ENCODE data around the gene VIPR1.

The VIPR1 gene

GRCh38 chr3:42535981-42536784 lies 33.7 kb downstream of the VIPR1 start:
- Histone ChIP-seq H3K9ac (no peak overlapping the region), H3K4me1 (ENCODE audit: low read depth, poor library complexity, severe bottlenecking) (no peaks in the 10 kb centered on the region), H3K4me2 (no peak overlapping the region), H3K36me3 (ENCODE audit: insufficient read depth) (no peaks in the 10 kb centered on the region), H4K20me1 (ENCODE audit: insufficient read depth) (no peaks in the 10 kb centered on the region), H3K4me3 (IDR thresholded peaks at IDR 0.05; ENCODE audit: insufficient read depth, low read depth, low read length) (no peak overlapping the region), H3K27me3 (ENCODE audit: insufficient read depth, low read depth) (no peaks in the 10 kb centered on the region), H2AFZ (ENCODE audit: low read depth) (no peak overlapping the region), H3K27ac (no peak overlapping the region), H3K79me2 (ENCODE audit: insufficient read depth, low read depth) (no peaks in the 10 kb centered on the region)
- TF ChIP-seq, protein P1, sequence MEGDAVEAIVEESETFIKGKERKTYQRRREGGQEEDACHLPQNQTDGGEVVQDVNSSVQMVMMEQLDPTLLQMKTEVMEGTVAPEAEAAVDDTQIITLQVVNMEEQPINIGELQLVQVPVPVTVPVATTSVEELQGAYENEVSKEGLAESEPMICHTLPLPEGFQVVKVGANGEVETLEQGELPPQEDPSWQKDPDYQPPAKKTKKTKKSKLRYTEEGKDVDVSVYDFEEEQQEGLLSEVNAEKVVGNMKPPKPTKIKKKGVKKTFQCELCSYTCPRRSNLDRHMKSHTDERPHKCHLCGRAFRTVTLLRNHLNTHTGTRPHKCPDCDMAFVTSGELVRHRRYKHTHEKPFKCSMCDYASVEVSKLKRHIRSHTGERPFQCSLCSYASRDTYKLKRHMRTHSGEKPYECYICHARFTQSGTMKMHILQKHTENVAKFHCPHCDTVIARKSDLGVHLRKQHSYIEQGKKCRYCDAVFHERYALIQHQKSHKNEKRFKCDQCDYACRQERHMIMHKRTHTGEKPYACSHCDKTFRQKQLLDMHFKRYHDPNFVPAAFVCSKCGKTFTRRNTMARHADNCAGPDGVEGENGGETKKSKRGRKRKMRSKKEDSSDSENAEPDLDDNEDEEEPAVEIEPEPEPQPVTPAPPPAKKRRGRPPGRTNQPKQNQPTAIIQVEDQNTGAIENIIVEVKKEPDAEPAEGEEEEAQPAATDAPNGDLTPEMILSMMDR (conservative IDR thresholded peaks at IDR 0.05; ENCODE audit: low read depth, low read length): peak; percentile 47

DNA sequence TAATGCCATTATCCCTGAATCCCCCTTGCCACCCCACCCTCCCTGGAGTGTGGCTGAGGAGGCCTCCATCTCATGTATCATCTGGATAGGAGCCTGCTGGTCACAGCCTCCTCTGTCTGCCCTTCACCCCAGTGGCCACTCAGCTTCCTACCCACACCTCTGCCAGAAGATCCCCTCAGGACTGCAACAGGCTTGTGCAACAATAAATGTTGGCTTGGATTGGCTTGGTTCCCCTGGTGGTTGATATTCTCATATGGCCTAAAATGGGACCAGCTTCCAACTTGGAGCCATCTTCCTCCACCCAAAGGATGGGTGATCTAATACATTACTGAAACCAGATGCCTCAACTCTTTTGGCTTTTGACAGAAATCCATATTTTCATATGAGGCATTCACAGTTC lies 34.9 kb downstream of the VIPR1 start:
- no peaks in the 10 kb centered on the region for H3K4me1 ChIP-seq (ENCODE audit: low read depth, poor library complexity, severe bottlenecking)
- H3K4me3 ChIP-seq (IDR thresholded peaks at IDR 0.05; ENCODE audit: insufficient read depth, low read depth, low read length): no peak overlapping the region

DNA sequence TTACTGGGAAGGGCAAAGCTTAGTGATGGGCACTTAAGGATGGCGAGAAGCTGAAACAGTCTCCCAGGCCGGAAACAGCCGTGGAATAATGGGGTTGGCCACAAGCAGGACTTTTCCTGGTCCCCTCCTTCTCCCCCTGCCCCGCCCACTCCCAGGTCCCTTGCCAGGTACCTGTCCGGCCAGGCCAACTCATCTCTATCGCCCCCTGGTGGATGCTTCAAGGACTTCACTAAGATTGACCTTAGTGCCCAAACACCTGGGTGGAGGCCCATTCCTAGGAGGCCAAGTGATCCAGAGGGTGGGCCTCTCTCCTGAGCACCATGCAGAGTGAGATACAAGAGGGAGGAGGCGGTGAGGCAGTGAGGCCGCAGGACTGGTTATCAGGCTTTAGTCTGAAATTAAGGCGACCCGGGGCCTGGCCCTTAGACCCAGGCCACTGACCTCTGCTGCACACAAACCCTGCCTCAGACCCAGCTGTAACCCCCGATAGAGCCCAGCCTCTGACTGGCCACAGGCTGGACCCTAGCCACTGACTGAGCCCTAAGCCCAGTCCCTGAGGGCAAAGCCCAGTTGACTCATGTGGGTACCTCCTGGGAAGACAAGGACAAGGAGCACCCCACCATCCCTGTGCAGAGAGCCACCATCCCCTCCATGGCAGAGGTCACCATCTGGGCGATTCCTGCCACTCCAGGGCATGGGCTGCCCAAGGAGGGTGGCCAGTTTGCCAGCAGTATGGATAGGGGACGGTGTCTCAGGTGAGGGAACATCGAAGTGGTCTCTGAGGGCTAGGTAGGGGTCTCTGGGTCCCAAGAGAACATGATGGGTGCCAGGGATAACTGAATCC lies 37.6 kb downstream of the VIPR1 start:
- H3K9ac ChIP-seq: no peak overlapping the region
- H3K4me2 ChIP-seq: no peak overlapping the region
- no peaks in the 10 kb centered on the region for H3K27me3 ChIP-seq (ENCODE audit: insufficient read depth, low read depth)
- no peak overlapping the region for H3K27ac ChIP-seq
- TF ChIP-seq, protein P1 (conservative IDR thresholded peaks at IDR 0.05; ENCODE audit: low read depth, low read length): peak; percentile 77
- no peaks in the 10 kb centered on the region for H4K20me1 ChIP-seq (ENCODE audit: insufficient read depth)
- no peak overlapping the region for H3K4me3 ChIP-seq (IDR thresholded peaks at IDR 0.05; ENCODE audit: insufficient read depth, low read depth, low read length)
- H3K79me2 ChIP-seq (ENCODE audit: insufficient read depth, low read depth): no peaks in the 10 kb centered on the region
- no peaks in the 10 kb centered on the region for H3K4me1 ChIP-seq (ENCODE audit: low read depth, poor library complexity, severe bottlenecking)
- H2AFZ ChIP-seq (ENCODE audit: low read depth): no peak overlapping the region
- no peaks in the 10 kb centered on the region for H3K36me3 ChIP-seq (ENCODE audit: insufficient read depth)

More for the DNA sequence above, 34.9 kb downstream of the VIPR1 start:
- Histone ChIP-seq H3K79me2 (ENCODE audit: insufficient read depth, low read depth) (no peaks in the 10 kb centered on the region), H4K20me1 (ENCODE audit: insufficient read depth) (no peaks in the 10 kb centered on the region), H2AFZ (ENCODE audit: low read depth) (no peak overlapping the region), H3K9ac (no peak overlapping the region), H3K36me3 (ENCODE audit: insufficient read depth) (no peaks in the 10 kb centered on the region), H3K27me3 (ENCODE audit: insufficient read depth, low read depth) (no peaks in the 10 kb centered on the region), H3K4me2 (no peak overlapping the region), H3K27ac (no peak overlapping the region)
- TF ChIP-seq, protein P1 (conservative IDR thresholded peaks at IDR 0.05; ENCODE audit: low read depth, low read length): no peak

GRCh38 chr3:42541079-42541478 lies 38.6 kb downstream of the VIPR1 start:
- no peaks in the 10 kb centered on the region for H3K36me3 ChIP-seq (ENCODE audit: insufficient read depth)
- H3K27me3 ChIP-seq (ENCODE audit: insufficient read depth, low read depth): no peaks in the 10 kb centered on the region
- H2AFZ ChIP-seq (ENCODE audit: low read depth): no peak overlapping the region
- H3K79me2 ChIP-seq (ENCODE audit: insufficient read depth, low read depth): no peaks in the 10 kb centered on the region
- no peaks in the 10 kb centered on the region for H4K20me1 ChIP-seq (ENCODE audit: insufficient read depth)
- TF ChIP-seq, protein P1 (conservative IDR thresholded peaks at IDR 0.05; ENCODE audit: low read depth, low read length): no peak
- H3K9ac ChIP-seq: no peak overlapping the region
- H3K27ac ChIP-seq: no peak overlapping the region
- no peaks in the 10 kb centered on the region for H3K4me1 ChIP-seq (ENCODE audit: low read depth, poor library complexity, severe bottlenecking)
- no peak overlapping the region for H3K4me3 ChIP-seq (IDR thresholded peaks at IDR 0.05; ENCODE audit: insufficient read depth, low read depth, low read length)
- no peak overlapping the region for H3K4me2 ChIP-seq

Data from KMS-11 (cell line).